Tibial nerve (tissue), 4 donors: Measurements from ENCODE around the gene HNF4A. TPM values are rescaled to one million over a fixed set of nuclear protein-coding genes. Genes with fewer than 3 reads are reported as not detected.

Experiments
- DNase-seq, 2 donors: peaks; one replicate each; pipeline ENCODE4 v3.0.0-alpha.2; 2019; ENCODE audit warnings: low spot score in 2 of 2
- H3K27ac ChIP-seq, 4 donors: fragments of 200-600 bp; sonication (generic) in 3 of 4; one replicate each; pipeline ENCODE4 v1.5.1; 2017 to 2019; ENCODE audit warnings: mild to moderate bottlenecking in 1 of 4
- H3K27me3 ChIP-seq, 2 donors: fragments of 200-600 bp; sonication (generic) in 1 of 2; one replicate each; pipeline versions ENCODE4 v1.5.1 to v1.6.0; 2017 to 2019
- H3K36me3 ChIP-seq, 3 donors: fragments of 200-600 bp; sonication (generic); one replicate each; pipeline ENCODE4 v1.5.1; 2018 to 2019
- H3K4me1 ChIP-seq, 4 donors: fragments of 200-600 bp; sonication (generic) in 3 of 4; one replicate each; pipeline ENCODE4 v1.5.1; 2017 to 2019
- H3K4me3 ChIP-seq, 4 donors: fragments of 200-600 bp; sonication (generic) in 3 of 4; one replicate each; pipeline ENCODE4 v1.5.1; 2017 to 2019; ENCODE audit warnings: mild to moderate bottlenecking in 1 of 4, moderate library complexity in 1 of 4
- H3K9me3 ChIP-seq, 4 donors: fragments of 200-600 bp; sonication (generic) in 3 of 4; one replicate each; pipeline ENCODE4 v1.5.1; 2017 to 2019
- EP300 ChIP-seq, 2 donors: sonication (generic); formaldehyde crosslinking; IDR thresholded peaks; one replicate each; pipeline ENCODE4 v1.6.1; 2017; ENCODE audit warnings: antibody characterized with exemption in 2 of 2, mild to moderate bottlenecking in 1 of 2
- POLR2A ChIP-seq, 2 donors: fragments of 450-650 bp; IDR thresholded peaks; one replicate each; pipeline ENCODE4 v1.6.1; 2017; ENCODE audit warnings: antibody characterized with exemption in 2 of 2, mild to moderate bottlenecking in 2 of 2, moderate library complexity in 2 of 2
- WGBS, 2 donors: methylation state at CpG; one replicate each; pipeline ENCODE4 v1.1.5; 2018; 5-methylcytosine and 5-hydroxymethylcytosine counted together
- total RNA-seq, 4 donors: library from RNA; depleted of rRNA; stranded (reverse); fragments of >200 nt; gene quantifications; one replicate each; pipeline ENCODE4 v1.1.0, GENCODE V29; 2016
- TF ChIP-seq, protein P1 (sequence below), 5 experiments: fragments of 200-600 bp in 3 of 5; fragments of 450-650 bp in 2 of 5; sonication (generic) in 3 of 5; IDR thresholded peaks; one replicate each; pipeline ENCODE4 v1.5.1; 2016 to 2019; ENCODE audit warnings: antibody characterized with exemption in 5 of 5, mild to moderate bottlenecking in 3 of 5, moderate library complexity in 2 of 5

HNF4A gene
- total RNA-seq, 4 donors from 2014 or later, result not detected

DNA sequence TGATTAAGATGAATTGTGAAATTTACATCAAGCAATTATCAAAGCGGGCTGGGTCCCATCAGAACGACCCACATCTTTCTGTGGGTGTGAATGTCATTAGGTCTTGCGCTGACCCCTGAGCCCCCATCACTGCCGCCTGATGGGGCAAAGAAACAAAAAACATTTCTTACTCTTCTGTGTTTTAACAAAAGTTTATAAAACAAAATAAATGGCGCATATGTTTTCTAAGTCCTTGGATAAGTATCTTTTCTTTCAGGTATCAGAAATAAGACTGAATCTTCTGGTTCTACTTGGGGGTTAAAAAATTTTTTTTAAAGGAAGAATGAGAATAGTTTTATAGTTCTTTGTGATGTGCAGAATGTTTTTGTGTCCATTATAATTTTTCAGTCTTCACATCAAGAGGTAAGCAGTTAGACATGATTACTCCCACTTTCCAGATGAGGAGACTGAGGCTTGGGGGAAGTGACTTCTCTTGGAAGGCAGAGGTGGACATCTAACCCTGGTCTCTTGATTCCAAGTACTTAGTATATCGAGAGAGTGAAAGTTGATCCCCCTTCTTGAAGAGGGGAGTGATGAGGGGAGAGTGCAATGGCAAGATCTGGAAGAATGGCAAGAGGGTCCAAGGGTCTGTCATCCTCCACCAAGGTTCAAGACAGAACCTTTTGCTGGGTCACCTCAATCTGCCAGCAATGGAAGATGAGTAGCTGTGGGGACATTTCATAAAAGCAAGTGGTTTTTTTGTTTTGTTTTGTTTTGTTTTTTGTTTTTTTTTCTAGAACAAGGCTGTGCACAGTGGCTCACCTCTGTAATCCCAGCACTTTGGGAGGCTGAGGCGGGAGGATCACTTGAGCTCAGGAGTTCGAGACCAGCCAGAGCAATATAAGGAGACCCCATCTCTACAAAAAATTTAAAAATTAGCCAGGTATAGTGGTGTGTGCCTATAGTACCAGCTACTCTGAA lies 77.4 kb downstream of the HNF4A start:
- no peaks in the 10 kb centered on the region for H3K4me1 ChIP-seq
- peaks cover 0 to 4% of the 10 kb centered on the region in 2 donors for H3K27me3 ChIP-seq
- TF ChIP-seq POLR2A (IDR thresholded peaks at IDR 0.05) (no peak), EP300 (IDR thresholded peaks at IDR 0.05) (no peak)
- TF ChIP-seq, protein P1, sequence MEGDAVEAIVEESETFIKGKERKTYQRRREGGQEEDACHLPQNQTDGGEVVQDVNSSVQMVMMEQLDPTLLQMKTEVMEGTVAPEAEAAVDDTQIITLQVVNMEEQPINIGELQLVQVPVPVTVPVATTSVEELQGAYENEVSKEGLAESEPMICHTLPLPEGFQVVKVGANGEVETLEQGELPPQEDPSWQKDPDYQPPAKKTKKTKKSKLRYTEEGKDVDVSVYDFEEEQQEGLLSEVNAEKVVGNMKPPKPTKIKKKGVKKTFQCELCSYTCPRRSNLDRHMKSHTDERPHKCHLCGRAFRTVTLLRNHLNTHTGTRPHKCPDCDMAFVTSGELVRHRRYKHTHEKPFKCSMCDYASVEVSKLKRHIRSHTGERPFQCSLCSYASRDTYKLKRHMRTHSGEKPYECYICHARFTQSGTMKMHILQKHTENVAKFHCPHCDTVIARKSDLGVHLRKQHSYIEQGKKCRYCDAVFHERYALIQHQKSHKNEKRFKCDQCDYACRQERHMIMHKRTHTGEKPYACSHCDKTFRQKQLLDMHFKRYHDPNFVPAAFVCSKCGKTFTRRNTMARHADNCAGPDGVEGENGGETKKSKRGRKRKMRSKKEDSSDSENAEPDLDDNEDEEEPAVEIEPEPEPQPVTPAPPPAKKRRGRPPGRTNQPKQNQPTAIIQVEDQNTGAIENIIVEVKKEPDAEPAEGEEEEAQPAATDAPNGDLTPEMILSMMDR (IDR thresholded peaks at IDR 0.05), result no peak
- no peak overlapping the region for H3K4me3 ChIP-seq
- no peak overlapping the region for H3K27ac ChIP-seq
- 62 to 75% methylated on average over 8 of the region's 8 CpGs for WGBS, 2 donors
- no peaks in the 10 kb centered on the region for H3K9me3 ChIP-seq
- no peaks in the 10 kb centered on the region for H3K36me3 ChIP-seq
- DNase-seq, result no peak

DNA sequence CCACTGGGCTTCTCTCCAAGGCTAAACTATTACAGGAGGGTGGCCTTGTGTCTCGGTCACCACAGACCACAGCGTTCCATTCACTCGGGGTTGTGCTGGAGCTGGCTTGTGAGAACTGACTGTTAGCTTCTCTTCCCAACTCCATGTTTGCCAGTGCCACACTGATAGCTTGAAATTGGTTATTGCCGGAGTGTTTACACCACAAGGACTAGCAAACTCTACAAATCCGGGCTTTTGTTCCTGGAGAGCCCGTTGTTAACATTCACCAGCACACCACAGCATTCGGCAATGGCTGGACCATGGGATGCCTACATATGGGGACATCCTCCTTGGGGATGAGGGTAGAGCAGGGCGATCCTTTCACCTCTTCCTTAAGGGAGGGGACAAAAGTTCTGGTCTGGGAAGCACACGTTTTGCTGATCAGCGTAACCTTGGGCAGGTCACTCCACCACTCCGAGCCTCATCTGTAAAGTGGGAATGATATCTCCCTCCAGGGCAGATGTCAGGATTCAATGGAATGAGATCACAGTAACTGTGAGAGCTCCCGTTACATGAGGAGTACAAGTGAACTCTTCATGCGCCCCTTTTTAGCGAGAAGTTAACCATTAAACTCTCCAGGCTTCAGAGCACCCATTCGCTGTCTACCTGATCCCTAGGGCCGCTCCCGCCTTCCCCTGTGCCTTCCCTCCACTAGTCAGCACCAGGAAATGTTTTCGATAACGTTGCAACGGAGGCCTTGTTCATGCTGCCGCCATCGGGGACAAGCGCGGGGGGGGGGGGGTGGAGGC lies 78.4 kb downstream of the HNF4A start:
- Histone ChIP-seq H3K4me1 (no peaks in the 10 kb centered on the region), H3K36me3 (no peaks in the 10 kb centered on the region), H3K9me3 (no peaks in the 10 kb centered on the region), H3K27me3 (peaks cover 0 to 4% of the 10 kb centered on the region in 2 donors), H3K27ac (no peak overlapping the region), H3K4me3 (no peak overlapping the region)
- no peak for TF ChIP-seq POLR2A (IDR thresholded peaks at IDR 0.05)
- TF ChIP-seq EP300 (IDR thresholded peaks at IDR 0.05), result no peak
- TF ChIP-seq, protein P1 (IDR thresholded peaks at IDR 0.05), result no peak
- WGBS, 2 donors, result 69 to 70% methylated on average over 24 of the region's 24 CpGs
- no peak for DNase-seq

DNA sequence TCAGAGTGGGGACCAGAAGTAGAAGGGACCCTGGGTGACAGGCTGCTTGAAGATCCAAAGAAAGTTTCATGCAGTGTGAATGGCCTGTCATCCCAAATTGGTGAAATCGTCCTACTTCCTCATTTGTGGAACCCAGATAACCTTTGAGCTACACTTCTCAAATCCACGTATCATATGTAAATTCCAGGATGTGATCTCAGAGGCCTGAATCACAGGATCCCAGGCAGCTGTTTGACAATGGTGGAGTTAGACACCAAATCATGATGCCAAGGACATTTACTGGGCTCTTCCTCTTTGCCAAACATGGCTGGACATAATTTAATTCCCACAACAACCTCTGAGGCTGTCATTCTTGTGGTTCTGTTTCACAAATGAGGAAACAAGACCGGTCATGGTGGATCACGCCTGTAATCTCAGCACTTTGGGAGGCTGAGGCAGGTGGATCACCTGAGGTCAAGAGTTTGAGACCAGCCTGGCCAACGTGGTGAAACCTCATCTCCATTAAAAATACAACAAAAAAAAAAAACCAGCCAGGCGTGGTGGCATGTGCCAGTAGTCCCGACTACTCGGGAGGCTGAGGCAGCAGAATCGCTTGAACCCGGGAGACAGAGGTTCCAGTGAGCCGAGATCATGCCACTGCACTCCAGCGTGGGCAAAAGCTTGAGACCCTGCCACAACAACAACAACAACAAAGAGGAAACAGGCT lies 80.3 kb downstream of the HNF4A start:
- H3K4me3 ChIP-seq, result no peak overlapping the region
- no peaks in the 10 kb centered on the region for H3K9me3 ChIP-seq
- peaks cover 0 to 8% of the 10 kb centered on the region in 2 donors for H3K27me3 ChIP-seq
- H3K27ac ChIP-seq, result peak overlapping the region in 1 of 4 donors; percentile 50
- no peaks in the 10 kb centered on the region for H3K36me3 ChIP-seq
- WGBS, 2 donors, result 71 to 76% methylated on average over 12 of the region's 12 CpGs
- no peak for DNase-seq
- no peaks in the 10 kb centered on the region for H3K4me1 ChIP-seq
- TF ChIP-seq EP300 (IDR thresholded peaks at IDR 0.05) (no peak), POLR2A (IDR thresholded peaks at IDR 0.05) (no peak)

DNA sequence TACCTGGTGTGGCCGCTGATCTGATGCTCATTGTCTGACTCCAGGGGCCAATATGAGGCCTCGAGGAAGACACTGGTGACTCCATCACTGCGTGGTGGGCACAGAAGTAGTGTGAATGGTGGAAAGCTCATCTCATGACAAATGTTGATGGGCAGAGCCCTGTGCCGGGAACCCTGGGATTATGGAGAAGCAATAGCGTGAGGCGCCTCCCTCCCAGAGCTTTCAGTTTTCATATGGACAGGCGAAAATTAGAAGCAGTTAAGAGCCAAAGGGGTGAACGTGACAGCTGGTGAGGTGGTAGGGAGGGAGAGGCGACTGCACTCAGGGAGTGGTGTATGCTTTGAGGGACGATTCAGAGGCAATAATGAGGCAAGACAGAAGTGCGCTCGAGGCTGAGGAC lies 80.9 kb downstream of the HNF4A start:
- TF ChIP-seq, protein P1 (IDR thresholded peaks at IDR 0.05), result no peak
- no peak for TF ChIP-seq EP300 (IDR thresholded peaks at IDR 0.05)
- TF ChIP-seq POLR2A (IDR thresholded peaks at IDR 0.05), result no peak
- peak overlapping the region in 1 of 4 donors; percentile 50 for H3K27ac ChIP-seq
- H3K9me3 ChIP-seq, result no peaks in the 10 kb centered on the region
- 71 to 76% methylated on average over 12 of the region's 12 CpGs for WGBS, 2 donors
- DNase-seq, result no peak
- H3K4me1 ChIP-seq, result no peaks in the 10 kb centered on the region
- H3K4me3 ChIP-seq, result no peak overlapping the region
- no peaks in the 10 kb centered on the region for H3K36me3 ChIP-seq
- H3K27me3 ChIP-seq, result peaks cover 0 to 8% of the 10 kb centered on the region in 2 donors

DNA sequence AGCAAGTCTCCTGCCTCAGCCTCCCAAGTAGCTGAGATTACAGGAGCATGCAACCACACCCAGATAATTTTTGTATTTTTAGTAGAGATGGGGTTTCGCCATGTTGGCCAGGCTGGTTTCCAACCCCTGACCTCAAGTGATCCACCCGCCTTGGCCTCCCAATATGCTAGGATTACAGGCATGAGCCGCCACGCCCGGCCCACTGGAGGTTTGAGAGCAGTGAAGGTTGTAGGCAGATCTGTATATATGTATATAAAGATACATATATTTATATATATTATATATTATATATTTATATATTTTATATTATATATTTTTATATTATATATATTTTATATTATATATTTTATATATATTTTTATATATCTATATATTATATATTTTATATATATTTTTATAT lies 82.0 kb downstream of the HNF4A start:
- Histone ChIP-seq H3K4me3 (no peak overlapping the region), H3K9me3 (no peaks in the 10 kb centered on the region), H3K4me1 (no peaks in the 10 kb centered on the region), H3K27me3 (peaks cover 0 to 8% of the 10 kb centered on the region in 2 donors), H3K36me3 (no peaks in the 10 kb centered on the region), H3K27ac (no peak overlapping the region)
- WGBS, 2 donors, result 93% methylated on average over 5 of the region's 5 CpGs
- TF ChIP-seq POLR2A (IDR thresholded peaks at IDR 0.05) (no peak), EP300 (IDR thresholded peaks at IDR 0.05) (no peak)
- TF ChIP-seq, protein P1 (IDR thresholded peaks at IDR 0.05), result no peak
- no peak for DNase-seq
